ENCODE results near the gene DCST2.
A peak's percentile ranks its signal among the peaks of the same experiment; 100 is the strongest.

DCST2 gene

GRCh38 chr1:155004352-155005075 lies 29.1 kb downstream of the DCST2 start:
- Histone ChIP-seq H3K4me3 (peak overlapping the region; percentile 87 to 96), H3K36me3 (no peaks in the 10 kb centered on the region), H3K27ac (peak overlapping the region; percentile 95 to 96), H3K4me1 (peaks cover 0 to 65% (median 56%) of the 10 kb centered on the region in 4 donors), H3K27me3 (no peaks in the 10 kb centered on the region), H3K9me3 (no peaks in the 10 kb centered on the region)
- TF ChIP-seq CTCF (IDR thresholded peaks at IDR 0.05), result no peak
- no peak for DNase-seq
- intact Hi-C loops (cut with DNase I; ENCODE audit: low total_unique reads), result no loop called here

GRCh38 chr1:155003766-155004351 lies 29.7 kb downstream of the DCST2 start:
- Histone ChIP-seq H3K4me3 (peak overlapping the region; percentile 87 to 96), H3K27me3 (no peaks in the 10 kb centered on the region), H3K27ac (peak overlapping the region; percentile 95 to 96), H3K4me1 (peaks cover 0 to 66% (median 62%) of the 10 kb centered on the region in 4 donors), H3K36me3 (no peaks in the 10 kb centered on the region), H3K9me3 (no peaks in the 10 kb centered on the region)
- peak; percentile 77 to 88 for DNase-seq
- TF ChIP-seq CTCF (IDR thresholded peaks at IDR 0.05), result no peak
- intact Hi-C loops (cut with DNase I; ENCODE audit: low total_unique reads), result no loop called here

GRCh38 chr1:155003227-155003765 lies 30.3 kb downstream of the DCST2 start:
- H3K27ac ChIP-seq, result peak overlapping the region; percentile 95 to 96

GRCh38 chr1:155002464-155003226 lies 30.9 kb downstream of the DCST2 start, which contains the start of gene ZBTB7B:
TSS of gene ZBTB7B (plus strand) at chr1:155002802. CDS start at chr1:155014661, 11,859 bp downstream.
- DNase-seq, result peak in 1 of 2 donors; percentile 49
- intact Hi-C loops (cut with DNase I; ENCODE audit: low total_unique reads), result no loop called here
- H3K36me3 ChIP-seq, result no peaks in the 10 kb centered on the region
- H3K27ac ChIP-seq, result peak within 1 kb of the TSS; percentile 95 to 96
- H3K4me1 ChIP-seq, result peaks cover 0 to 57% (median 55%) of the 10 kb centered on the region in 4 donors
- H3K27me3 ChIP-seq, result no peaks in the 10 kb centered on the region
- TF ChIP-seq CTCF (IDR thresholded peaks at IDR 0.05), result no peak
- no peaks in the 10 kb centered on the region for H3K9me3 ChIP-seq
- peak within 1 kb of the TSS; percentile 87 to 96 for H3K4me3 ChIP-seq

More at GRCh38 chr1:155003227-155003765, 30.3 kb downstream of the DCST2 start:
- peaks cover 0 to 63% (median 61%) of the 10 kb centered on the region in 4 donors for H3K4me1 ChIP-seq
- DNase-seq, result peak in 1 of 2 donors; percentile 55
- H3K36me3 ChIP-seq, result no peaks in the 10 kb centered on the region
- intact Hi-C loops (cut with DNase I; ENCODE audit: low total_unique reads), result no loop called here
- peak overlapping the region; percentile 87 to 96 for H3K4me3 ChIP-seq
- no peak for TF ChIP-seq CTCF (IDR thresholded peaks at IDR 0.05)
- H3K27me3 ChIP-seq, result no peaks in the 10 kb centered on the region
- H3K9me3 ChIP-seq, result no peaks in the 10 kb centered on the region

Data from tibial artery (tissue), 4 donors.